SK-N-MC (cell line): ENCODE results near the gene ABCG4.

Source experiments
- EZH2 ChIP-seq: fragments of 200-600 bp; sonication (generic); IDR thresholded peaks from one replicate; pipeline ENCODE4 v1.6.1; 2017; ENCODE audit warnings: antibody characterized with exemption
- FOXP2 ChIP-seq: optimal IDR thresholded peaks from 2 replicates; pipeline ENCODE3; 2011; ENCODE audit warnings: mild to moderate bottlenecking, moderate library complexity; ENCODE audit not compliant: insufficient read depth; ENCODE audit errors: extremely low read length, control extremely low read depth
- POLR2AphosphoS5 ChIP-seq: IDR thresholded peaks from 2 replicates; pipeline ENCODE4 v1.6.1; 2012; ENCODE audit warnings: mild to moderate bottlenecking, low read depth, low read length, borderline replicate concordance

- TF ChIP-seq EZH2 (no peak), POLR2AphosphoS5 (no peak), FOXP2 (no peak)
These were observed 19.1 kb downstream of the ABCG4 start for GRCh38 chr11:119167933-119168332.
